ENCODE results near the gene XPNPEP2.

Gene XPNPEP2

GRCh38 chrX:129808158-129808828, 69.5 kb downstream of the XPNPEP2 start:
- H3K27me3 ChIP-seq (replicated peaks; ENCODE audit: control insufficient read depth, insufficient read depth, low read length), result no peaks in the 10 kb centered on the region
- H3K36me3 ChIP-seq (ENCODE audit: control insufficient read depth, insufficient read depth, low read length), result no peaks in the 10 kb centered on the region; the same call in 1 of the 2 replicates
- TF ChIP-seq CTCF (IDR thresholded peaks at IDR 0.05; ENCODE audit: insufficient read depth, low read length, poor library complexity, severe bottlenecking), result no peak
- no peak overlapping the region for H3K4me3 ChIP-seq (replicated peaks; ENCODE audit: low read depth, low read length)
- no peak for DNase-seq (ENCODE audit: extremely low read depth, insufficient read length)

GRCh38 chrX:129808829-129809796, 70.3 kb downstream of the XPNPEP2 start:
- no peak for TF ChIP-seq CTCF (IDR thresholded peaks at IDR 0.05; ENCODE audit: insufficient read depth, low read length, poor library complexity, severe bottlenecking)
- no peaks in the 10 kb centered on the region for H3K27me3 ChIP-seq (replicated peaks; ENCODE audit: control insufficient read depth, insufficient read depth, low read length)
- H3K36me3 ChIP-seq (ENCODE audit: control insufficient read depth, insufficient read depth, low read length), result no peaks in the 10 kb centered on the region; the same call in 1 of the 2 replicates
- DNase-seq (ENCODE audit: extremely low read depth, insufficient read length), result no peak
- no peak overlapping the region for H3K4me3 ChIP-seq (replicated peaks; ENCODE audit: low read depth, low read length)

DNA sequence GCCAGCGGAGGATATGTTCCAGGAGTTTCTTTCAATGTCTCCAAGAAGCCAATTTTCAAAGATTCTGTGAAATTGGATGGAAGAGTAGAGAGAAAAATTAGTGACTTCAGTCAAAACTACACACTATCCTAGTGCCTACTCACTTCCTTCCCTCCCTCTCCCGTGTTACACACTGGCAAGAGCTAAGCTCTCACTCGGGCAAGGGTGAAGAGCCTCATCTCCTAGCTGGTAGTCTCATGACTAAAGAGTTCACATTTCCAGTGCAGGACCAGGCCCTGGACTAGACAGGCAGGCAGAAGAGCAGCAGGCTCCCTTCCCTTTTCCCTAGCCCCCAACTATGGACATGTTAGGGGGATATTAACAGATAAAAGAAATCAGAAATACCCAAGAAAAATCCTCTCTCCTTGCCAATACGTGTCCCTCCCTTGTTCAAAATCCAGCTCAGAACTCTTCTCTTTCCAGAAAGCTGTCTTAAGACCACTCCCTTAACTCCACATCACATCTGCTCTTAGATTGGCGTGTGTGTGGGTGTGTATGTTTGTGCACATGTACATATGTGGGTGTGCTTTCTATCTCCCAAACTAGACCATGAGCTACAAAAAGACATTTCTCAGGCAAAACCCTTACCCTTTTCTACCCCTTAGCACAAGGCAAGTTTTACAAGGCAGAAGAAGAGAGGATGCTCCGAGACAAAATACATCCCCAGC, 75.0 kb downstream of the XPNPEP2 start:
- DNase-seq (ENCODE audit: extremely low read depth, insufficient read length), result no peak
- no peak for TF ChIP-seq CTCF (IDR thresholded peaks at IDR 0.05; ENCODE audit: insufficient read depth, low read length, poor library complexity, severe bottlenecking)
- H3K4me3 ChIP-seq (replicated peaks; ENCODE audit: low read depth, low read length), result no peak overlapping the region
- no peaks in the 10 kb centered on the region for H3K27me3 ChIP-seq (replicated peaks; ENCODE audit: control insufficient read depth, insufficient read depth, low read length)
- no peaks in the 10 kb centered on the region for H3K36me3 ChIP-seq (ENCODE audit: control insufficient read depth, insufficient read depth, low read length)

DNA sequence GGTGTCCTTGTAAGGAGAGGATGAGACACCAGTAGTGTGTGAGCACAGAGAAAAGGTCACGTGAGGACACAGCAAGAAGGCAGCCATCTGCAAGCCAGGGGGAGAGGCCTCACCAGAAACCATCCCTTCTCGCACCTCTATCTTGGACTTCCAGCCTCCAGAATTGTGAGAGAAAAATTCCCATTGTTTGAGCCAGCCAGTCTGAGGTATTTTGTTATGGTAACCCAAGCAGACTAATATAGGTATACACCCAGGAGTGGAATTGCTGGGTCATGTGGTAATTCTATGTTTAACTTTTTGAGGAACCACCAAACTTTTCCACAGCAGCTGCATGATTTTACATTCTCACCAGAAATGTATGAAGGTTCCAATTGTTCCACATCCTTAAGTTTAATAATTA, 79.3 kb downstream of the XPNPEP2 start:
- Histone ChIP-seq H3K27me3 (replicated peaks; ENCODE audit: control insufficient read depth, insufficient read depth, low read length) (no peaks in the 10 kb centered on the region), H3K4me3 (replicated peaks; ENCODE audit: low read depth, low read length) (no peak overlapping the region), H3K36me3 (ENCODE audit: control insufficient read depth, insufficient read depth, low read length) (no peaks in the 10 kb centered on the region)
- no peak for DNase-seq (ENCODE audit: extremely low read depth, insufficient read length)
- no peak for TF ChIP-seq CTCF (IDR thresholded peaks at IDR 0.05; ENCODE audit: insufficient read depth, low read length, poor library complexity, severe bottlenecking)
